A673 (cell line): ENCODE data around the gene CFC1B.
"Not testable (repeated sequence)": the region's sequence is repeated elsewhere in the genome, so short reads cannot be mapped to it uniquely, and the experiment has no call there.

Source experiments
- CTCF ChIP-seq: fragments of 300-800, 200-600 bp; sonication (generic); conservative IDR thresholded peaks from 2 replicates; pipeline ENCODE4 v1.5.1; 2017; ENCODE audit warnings: low read depth, mild to moderate bottlenecking, antibody characterized with exemption, low read length, moderate library complexity, mixed read lengths
- EZH2 ChIP-seq: fragments of 200-600 bp; sonication (generic); IDR thresholded peaks from 2 replicates; pipeline ENCODE4 v1.6.1; 2017; ENCODE audit warnings: borderline replicate concordance, low read depth, mild to moderate bottlenecking, mixed read lengths, antibody characterized with exemption, low read length; ENCODE audit not compliant: poor library complexity, severe bottlenecking

- TF ChIP-seq CTCF, EZH2: not testable (repeated sequence)
These were observed 10.2 kb downstream of the CFC1B start for GRCh38 chr2:130531225-130531624.
